Mesendoderm (in vitro differentiated cells): ENCODE data around the gene SDK1.

Experiments used
- DNase-seq: peaks from one replicate; pipeline ENCODE4 v3.0.0; 2013
- H2AK5ac ChIP-seq: 2 replicates; pipeline ENCODE4 v1.6.1; 2013; ENCODE audit warnings: low read length, inconsistent platforms
- H2BK120ac ChIP-seq: 2 replicates; pipeline ENCODE4 v1.6.1; 2013; ENCODE audit warnings: low read depth, mild to moderate bottlenecking, low read length, moderate library complexity, mixed read lengths
- H2BK15ac ChIP-seq: replicated peaks from 2 replicates; pipeline ENCODE4 v1.6.1; 2013; ENCODE audit warnings: low read depth, mild to moderate bottlenecking, moderate library complexity
- H2BK5ac ChIP-seq: 2 replicates; pipeline ENCODE4 v1.6.1; 2013; ENCODE audit warnings: low read length, inconsistent platforms
- H3K18ac ChIP-seq: 2 replicates; pipeline ENCODE4 v1.6.1; 2013; ENCODE audit warnings: mild to moderate bottlenecking, low read length, mixed read lengths
- H3K23ac ChIP-seq: one replicate; pipeline ENCODE4 v1.6.1; 2013; ENCODE audit warnings: low read length
- H3K27ac ChIP-seq: 2 replicates; pipeline ENCODE4 v1.5.1; 2013; ENCODE audit warnings: low read depth, mild to moderate bottlenecking, inconsistent platforms, low read length, moderate library complexity
- H3K27me3 ChIP-seq: 2 replicates; pipeline ENCODE4 v1.6.1; 2013; ENCODE audit warnings: low read length, control low read depth, mild to moderate bottlenecking, inconsistent platforms; ENCODE audit not compliant: insufficient read depth, poor library complexity
- H3K36me3 ChIP-seq: 2 replicates; pipeline ENCODE4 v1.6.1; 2013; ENCODE audit warnings: low read length, inconsistent platforms; ENCODE audit not compliant: control insufficient read depth, insufficient read depth
- H3K4ac ChIP-seq: one replicate; pipeline ENCODE4 v1.6.1; 2013; ENCODE audit warnings: low read depth, mild to moderate bottlenecking, low read length, moderate library complexity
- H3K4me1 ChIP-seq: 2 replicates; pipeline ENCODE4 v1.6.1; 2013; ENCODE audit warnings: low read depth, low read length, inconsistent platforms; ENCODE audit not compliant: control insufficient read depth
- H3K4me2 ChIP-seq: 2 replicates; pipeline ENCODE4 v1.6.1; 2013; ENCODE audit warnings: low read length
- H3K4me3 ChIP-seq: 2 replicates; pipeline ENCODE4 v1.5.1; 2013; ENCODE audit warnings: mild to moderate bottlenecking, low read length
- H3K56ac ChIP-seq: one replicate; pipeline ENCODE4 v1.6.1; 2013; ENCODE audit warnings: low read length
- H3K79me1 ChIP-seq: 2 replicates; pipeline ENCODE4 v1.6.1; 2013; ENCODE audit warnings: low read length, inconsistent platforms
- H3K79me2 ChIP-seq: 2 replicates; pipeline ENCODE4 v1.6.1; 2013; ENCODE audit warnings: mild to moderate bottlenecking, low read length; ENCODE audit not compliant: control insufficient read depth, insufficient read depth
- H3K9ac ChIP-seq: 2 replicates; pipeline ENCODE4 v1.6.1; 2013; ENCODE audit warnings: low read length, inconsistent platforms
- H4K5ac ChIP-seq: one replicate; pipeline ENCODE4 v1.6.1; 2013; ENCODE audit warnings: low read length
- H4K8ac ChIP-seq: one replicate; pipeline ENCODE4 v1.6.1; 2013; ENCODE audit warnings: low read depth, mild to moderate bottlenecking, control low read depth, low read length, moderate library complexity
- WGBS: extraction: QIAGEN DNeasy Blood & Tissue Kit; methylation state at CpG from one replicate; pipeline ENCODE4 v1.1.7; 2013; ENCODE audit warnings: low lambda C conversion rate, missing lambda C conversion rate; ENCODE audit not compliant: insufficient coverage; ENCODE audit errors: extremely low coverage; 5-methylcytosine and 5-hydroxymethylcytosine counted together

SDK1 gene

GRCh38 chr7:3481435-3481834 lies 180.4 kb downstream of the SDK1 start:
- Histone ChIP-seq H2BK15ac (no peak overlapping the region), H3K9ac (no peak overlapping the region), H4K8ac (no peak overlapping the region), H2BK5ac (no peak overlapping the region), H3K4me2 (no peak overlapping the region), H3K27ac (no peak overlapping the region), H3K18ac (no peak overlapping the region), H3K23ac (no peak overlapping the region), H4K5ac (no peak overlapping the region), H3K4ac (no peak overlapping the region), H2AK5ac (no peak overlapping the region), H3K4me3 (no peak overlapping the region), H3K79me2 (no peaks in the 10 kb centered on the region), H3K56ac (no peak overlapping the region), H3K79me1 (no peaks in the 10 kb centered on the region), H3K27me3 (no peaks in the 10 kb centered on the region), H3K4me1 (no peaks in the 10 kb centered on the region), H3K36me3 (no peaks in the 10 kb centered on the region), H2BK120ac (no peak overlapping the region)
- DNase-seq = no peak
- no CpG with 5 or more reads among the region's 4 CpGs for WGBS

- Histone ChIP-seq H2AK5ac (no peak overlapping the region), H3K4me2 (no peak overlapping the region), H3K4me1 (no peaks in the 10 kb centered on the region), H3K79me1 (no peaks in the 10 kb centered on the region), H2BK15ac (no peak overlapping the region), H3K56ac (no peak overlapping the region), H2BK120ac (no peak overlapping the region), H3K9ac (no peak overlapping the region), H3K79me2 (no peaks in the 10 kb centered on the region), H2BK5ac (no peak overlapping the region), H4K5ac (no peak overlapping the region), H3K27me3 (no peaks in the 10 kb centered on the region), H3K27ac (no peak overlapping the region), H3K18ac (no peak overlapping the region), H3K4ac (no peak overlapping the region), H3K4me3 (no peak overlapping the region), H4K8ac (no peak overlapping the region), H3K23ac (no peak overlapping the region), H3K36me3 (no peaks in the 10 kb centered on the region)
- peak; percentile 95 for DNase-seq
- no CpG with 5 or more reads among the region's 13 CpGs for WGBS
Measured at GRCh38 chr7:3482147-3482921, 181.3 kb downstream of the SDK1 start.

GRCh38 chr7:3486841-3487240 lies 185.8 kb downstream of the SDK1 start:
- Histone ChIP-seq H3K4ac (no peak overlapping the region), H3K27me3 (no peaks in the 10 kb centered on the region), H2BK5ac (no peak overlapping the region), H3K27ac (no peak overlapping the region), H3K36me3 (no peaks in the 10 kb centered on the region), H3K4me2 (no peak overlapping the region), H3K23ac (no peak overlapping the region), H3K4me3 (no peak overlapping the region), H3K79me2 (no peaks in the 10 kb centered on the region), H2BK15ac (no peak overlapping the region), H3K9ac (no peak overlapping the region), H3K4me1 (no peaks in the 10 kb centered on the region), H3K18ac (no peak overlapping the region), H4K5ac (no peak overlapping the region), H2AK5ac (no peak overlapping the region), H3K79me1 (no peaks in the 10 kb centered on the region), H3K56ac (no peak overlapping the region), H4K8ac (no peak overlapping the region), H2BK120ac (no peak overlapping the region)
- no CpG with 5 or more reads among the region's 4 CpGs for WGBS
- DNase-seq = no peak

GRCh38 chr7:3488829-3489228 lies 187.8 kb downstream of the SDK1 start:
- Histone ChIP-seq H2BK120ac (no peak overlapping the region), H3K27ac (no peak overlapping the region), H3K56ac (no peak overlapping the region), H3K27me3 (no peaks in the 10 kb centered on the region), H4K8ac (no peak overlapping the region), H3K4me2 (no peak overlapping the region), H2BK15ac (no peak overlapping the region), H3K23ac (no peak overlapping the region), H3K4me3 (no peak overlapping the region), H3K4ac (no peak overlapping the region), H2BK5ac (no peak overlapping the region), H3K4me1 (no peaks in the 10 kb centered on the region), H4K5ac (no peak overlapping the region), H2AK5ac (no peak overlapping the region), H3K9ac (no peak overlapping the region), H3K79me1 (no peaks in the 10 kb centered on the region), H3K36me3 (no peaks in the 10 kb centered on the region), H3K18ac (no peak overlapping the region), H3K79me2 (no peaks in the 10 kb centered on the region)
- WGBS = no CpG with 5 or more reads among the region's 3 CpGs
- no peak for DNase-seq

- no peak overlapping the region for H2BK120ac ChIP-seq
- H3K79me1 ChIP-seq = no peaks in the 10 kb centered on the region
- H3K4ac ChIP-seq = no peak overlapping the region
- H2AK5ac ChIP-seq = no peak overlapping the region
- peaks cover 2% of the 10 kb centered on the region for H3K4me1 ChIP-seq
- no peak overlapping the region for H4K5ac ChIP-seq
- no peak overlapping the region for H3K4me2 ChIP-seq
- H3K56ac ChIP-seq = no peak overlapping the region
- H3K23ac ChIP-seq = no peak overlapping the region
- H3K27me3 ChIP-seq = no peaks in the 10 kb centered on the region
- H3K9ac ChIP-seq = no peak overlapping the region
- no peak overlapping the region for H2BK15ac ChIP-seq
- no peaks in the 10 kb centered on the region for H3K79me2 ChIP-seq
- H4K8ac ChIP-seq = no peak overlapping the region
- H2BK5ac ChIP-seq = no peak overlapping the region
- H3K27ac ChIP-seq = no peak overlapping the region
- no peak overlapping the region for H3K18ac ChIP-seq
- H3K36me3 ChIP-seq = no peaks in the 10 kb centered on the region
- no peak overlapping the region for H3K4me3 ChIP-seq
- peak; percentile 69 for DNase-seq
Measured at GRCh38 chr7:3493499-3493898, 192.4 kb downstream of the SDK1 start.

GRCh38 chr7:3494947-3495346 lies 193.9 kb downstream of the SDK1 start:
- no peaks in the 10 kb centered on the region for H3K79me1 ChIP-seq
- H3K79me2 ChIP-seq = no peaks in the 10 kb centered on the region
- H2AK5ac ChIP-seq = no peak overlapping the region
- H3K56ac ChIP-seq = no peak overlapping the region
- H3K18ac ChIP-seq = no peak overlapping the region
- H4K5ac ChIP-seq = no peak overlapping the region
- H4K8ac ChIP-seq = no peak overlapping the region
- no peak overlapping the region for H2BK15ac ChIP-seq
- DNase-seq = no peak
- H2BK5ac ChIP-seq = no peak overlapping the region
- no peak overlapping the region for H3K4me3 ChIP-seq
- H3K23ac ChIP-seq = no peak overlapping the region
- H3K9ac ChIP-seq = no peak overlapping the region
- no CpG with 5 or more reads among the region's 6 CpGs for WGBS
- no peaks in the 10 kb centered on the region for H3K27me3 ChIP-seq
- H3K4me2 ChIP-seq = no peak overlapping the region
- H3K36me3 ChIP-seq = no peaks in the 10 kb centered on the region
- H2BK120ac ChIP-seq = no peak overlapping the region
- H3K4ac ChIP-seq = no peak overlapping the region
- peaks cover 2% of the 10 kb centered on the region for H3K4me1 ChIP-seq
- H3K27ac ChIP-seq = no peak overlapping the region
